ENCODE measurements around the gene MAB21L1.

Gene MAB21L1

GRCh38 chr13:35499676-35500075, 23.2 kb upstream of the MAB21L1 start:
- TF ChIP-seq PATZ1 (CRISPR knock-in tag; IDR thresholded peaks at IDR 0.05; ENCODE audit: borderline replicate concordance) = no peak
- no peak for TF ChIP-seq ZC3H10 (CRISPR knock-in tag; IDR thresholded peaks at IDR 0.05)
- peak; percentile 33 for ATAC-seq

- TF ChIP-seq ZNF565 (CRISPR knock-in tag; conservative IDR thresholded peaks at IDR 0.05; ENCODE audit: low read depth) = no peak
- TF ChIP-seq GLIS3 (CRISPR knock-in tag; IDR thresholded peaks at IDR 0.05) = no peak
- TF ChIP-seq PPARA (CRISPR knock-in tag; IDR thresholded peaks at IDR 0.05; ENCODE audit: borderline replicate concordance) = no peak
- no peak for TF ChIP-seq ZFP3 (CRISPR knock-in tag; IDR thresholded peaks at IDR 0.05)
- TF ChIP-seq ARNTL (CRISPR knock-in tag; IDR thresholded peaks at IDR 0.05; ENCODE audit: borderline replicate concordance, low read depth) = no peak
- no peak for TF ChIP-seq ISL1 (CRISPR knock-in tag; IDR thresholded peaks at IDR 0.05)
- TF ChIP-seq ZNF70 (CRISPR knock-in tag; IDR thresholded peaks at IDR 0.05) = no peak
- no peak for TF ChIP-seq PATZ1 (CRISPR knock-in tag; IDR thresholded peaks at IDR 0.05; ENCODE audit: borderline replicate concordance)
- no peak for TF ChIP-seq TSHZ2 (CRISPR knock-in tag; IDR thresholded peaks at IDR 0.05)
- TF ChIP-seq TCF4 (CRISPR knock-in tag; IDR thresholded peaks at IDR 0.05; ENCODE audit: borderline replicate concordance) = no peak
- TF ChIP-seq ZNF8 (CRISPR knock-in tag; IDR thresholded peaks at IDR 0.05) = no peak
- TF ChIP-seq CSDC2 (CRISPR knock-in tag; IDR thresholded peaks at IDR 0.05) = no peak
- no peak for TF ChIP-seq ESRRG (CRISPR knock-in tag; IDR thresholded peaks at IDR 0.05)
- TF ChIP-seq CREB5 (CRISPR knock-in tag; IDR thresholded peaks at IDR 0.05; ENCODE audit: low read depth) = no peak
- ATAC-seq = no peak
Measured at GRCh38 chr13:35499196-35499662, 22.7 kb upstream of the MAB21L1 start.

GRCh38 chr13:35498231-35498630, 21.7 kb upstream of the MAB21L1 start:
- TF ChIP-seq ZFP3 (CRISPR knock-in tag; IDR thresholded peaks at IDR 0.05) (no peak), ZFP30 (CRISPR knock-in tag; IDR thresholded peaks at IDR 0.05) (no peak), RARB (CRISPR knock-in tag; IDR thresholded peaks at IDR 0.05) (no peak), GLIS3 (CRISPR knock-in tag; IDR thresholded peaks at IDR 0.05) (no peak), TOX (CRISPR knock-in tag; IDR thresholded peaks at IDR 0.05; ENCODE audit: borderline replicate concordance) (no peak), BACH2 (CRISPR knock-in tag; IDR thresholded peaks at IDR 0.05; ENCODE audit: borderline replicate concordance) (no peak), TCF4 (CRISPR knock-in tag; IDR thresholded peaks at IDR 0.05; ENCODE audit: borderline replicate concordance) (no peak), ISL1 (CRISPR knock-in tag; IDR thresholded peaks at IDR 0.05) (no peak), TSHZ2 (CRISPR knock-in tag; IDR thresholded peaks at IDR 0.05) (no peak), ZNF565 (CRISPR knock-in tag; conservative IDR thresholded peaks at IDR 0.05; ENCODE audit: low read depth) (no peak), PPARA (CRISPR knock-in tag; IDR thresholded peaks at IDR 0.05; ENCODE audit: borderline replicate concordance) (no peak)
- ATAC-seq = no peak

Measured in SK-N-SH treated with all-trans-retinoic acid at 6 μM for 48 hours (cell line).